ENCODE data around the gene VPS13D.

Gene VPS13D

GRCh38 chr1:12488666-12489354 lies 259.0 kb downstream of the VPS13D start:
- peaks cover 39% of the 10 kb centered on the region for H3K9me3 ChIP-seq (ENCODE audit: control insufficient read depth, insufficient read depth, low read length)

GRCh38 chr1:12490532-12491142 lies 260.8 kb downstream of the VPS13D start:
- H3K4me1 ChIP-seq (ENCODE audit: insufficient read depth, low read length), result no peaks in the 10 kb centered on the region
- H3K9me3 ChIP-seq (ENCODE audit: control insufficient read depth, insufficient read depth, low read length), result peaks cover 39% of the 10 kb centered on the region
- H3K36me3 ChIP-seq (ENCODE audit: insufficient read depth, low read length), result peaks cover 9% of the 10 kb centered on the region

More at GRCh38 chr1:12488666-12489354, 259.0 kb downstream of the VPS13D start:
- H3K36me3 ChIP-seq (ENCODE audit: insufficient read depth, low read length), result peaks cover 9% of the 10 kb centered on the region
- no peaks in the 10 kb centered on the region for H3K4me1 ChIP-seq (ENCODE audit: insufficient read depth, low read length)
- H3K9ac ChIP-seq (ENCODE audit: low read depth, low read length), result no peak overlapping the region

GRCh38 chr1:12491656-12492055 lies 261.8 kb downstream of the VPS13D start:
- peaks cover 9% of the 10 kb centered on the region for H3K36me3 ChIP-seq (ENCODE audit: insufficient read depth, low read length)
- H3K9me3 ChIP-seq (ENCODE audit: control insufficient read depth, insufficient read depth, low read length), result peaks cover 39% of the 10 kb centered on the region
- H3K4me1 ChIP-seq (ENCODE audit: insufficient read depth, low read length), result no peaks in the 10 kb centered on the region
- H3K9ac ChIP-seq (ENCODE audit: low read depth, low read length), result no peak overlapping the region

More at GRCh38 chr1:12490532-12491142, 260.8 kb downstream of the VPS13D start:
- H3K9ac ChIP-seq (ENCODE audit: low read depth, low read length), result no peak overlapping the region

- Histone ChIP-seq H3K4me1 (ENCODE audit: insufficient read depth, low read length) (no peaks in the 10 kb centered on the region), H3K36me3 (ENCODE audit: insufficient read depth, low read length) (peaks cover 13% of the 10 kb centered on the region), H3K9me3 (ENCODE audit: control insufficient read depth, insufficient read depth, low read length) (peaks cover 13% of the 10 kb centered on the region), H3K9ac (ENCODE audit: low read depth, low read length) (no peak overlapping the region)
These were observed 265.9 kb downstream of the VPS13D start for GRCh38 chr1:12495725-12496124.

GRCh38 chr1:12496154-12496961 lies 266.5 kb downstream of the VPS13D start:
- Histone ChIP-seq H3K4me1 (ENCODE audit: insufficient read depth, low read length) (no peaks in the 10 kb centered on the region), H3K36me3 (ENCODE audit: insufficient read depth, low read length) (peaks cover 9% of the 10 kb centered on the region), H3K9ac (ENCODE audit: low read depth, low read length) (no peak overlapping the region), H3K9me3 (ENCODE audit: control insufficient read depth, insufficient read depth, low read length) (peaks cover 6% of the 10 kb centered on the region)

- Histone ChIP-seq H3K9me3 (ENCODE audit: control insufficient read depth, insufficient read depth, low read length) (no peaks in the 10 kb centered on the region), H3K4me1 (ENCODE audit: insufficient read depth, low read length) (no peaks in the 10 kb centered on the region), H3K9ac (ENCODE audit: low read depth, low read length) (no peak overlapping the region), H3K36me3 (ENCODE audit: insufficient read depth, low read length) (0 out of 2 replicates have a peak, but pooled peaks cover 4% of the 10 kb centered on the region)
These were observed 269.9 kb downstream of the VPS13D start for GRCh38 chr1:12499539-12500240.

- Histone ChIP-seq H3K9ac (ENCODE audit: low read depth, low read length) (no peak overlapping the region), H3K9me3 (ENCODE audit: control insufficient read depth, insufficient read depth, low read length) (no peaks in the 10 kb centered on the region), H3K36me3 (ENCODE audit: insufficient read depth, low read length) (0 out of 2 replicates have a peak, but pooled peaks cover 4% of the 10 kb centered on the region), H3K4me1 (ENCODE audit: insufficient read depth, low read length) (no peaks in the 10 kb centered on the region)
These were observed 271.8 kb downstream of the VPS13D start for GRCh38 chr1:12501661-12502060.

GRCh38 chr1:12502336-12503109 lies 272.7 kb downstream of the VPS13D start:
- H3K9ac ChIP-seq (ENCODE audit: low read depth, low read length), result no peak overlapping the region
- no peaks in the 10 kb centered on the region for H3K9me3 ChIP-seq (ENCODE audit: control insufficient read depth, insufficient read depth, low read length)
- no peaks in the 10 kb centered on the region for H3K4me1 ChIP-seq (ENCODE audit: insufficient read depth, low read length)
- no peaks in the 10 kb centered on the region for H3K36me3 ChIP-seq (ENCODE audit: insufficient read depth, low read length)

GRCh38 chr1:12503709-12504108 lies 273.9 kb downstream of the VPS13D start:
- Histone ChIP-seq H3K9ac (ENCODE audit: low read depth, low read length) (no peak overlapping the region), H3K9me3 (ENCODE audit: control insufficient read depth, insufficient read depth, low read length) (no peaks in the 10 kb centered on the region), H3K4me1 (ENCODE audit: insufficient read depth, low read length) (no peaks in the 10 kb centered on the region), H3K36me3 (ENCODE audit: insufficient read depth, low read length) (no peaks in the 10 kb centered on the region)

- Histone ChIP-seq H3K36me3 (ENCODE audit: insufficient read depth, low read length) (no peaks in the 10 kb centered on the region), H3K9ac (ENCODE audit: low read depth, low read length) (no peak overlapping the region), H3K9me3 (ENCODE audit: control insufficient read depth, insufficient read depth, low read length) (no peaks in the 10 kb centered on the region), H3K4me1 (ENCODE audit: insufficient read depth, low read length) (peaks cover 3% of the 10 kb centered on the region; the same call in 1 of the 2 replicates)
These were observed 274.8 kb downstream of the VPS13D start for GRCh38 chr1:12504601-12505000.

GRCh38 chr1:12505231-12505630 lies 275.4 kb downstream of the VPS13D start:
- no peaks in the 10 kb centered on the region for H3K9me3 ChIP-seq (ENCODE audit: control insufficient read depth, insufficient read depth, low read length)
- H3K9ac ChIP-seq (ENCODE audit: low read depth, low read length), result no peak overlapping the region
- no peaks in the 10 kb centered on the region for H3K36me3 ChIP-seq (ENCODE audit: insufficient read depth, low read length)
- H3K4me1 ChIP-seq (ENCODE audit: insufficient read depth, low read length), result peaks cover 9% of the 10 kb centered on the region; the same call in 1 of the 2 replicates

GRCh38 chr1:12505639-12506280 lies 275.9 kb downstream of the VPS13D start:
- peaks cover 15% of the 10 kb centered on the region; the same call in 1 of the 2 replicates for H3K4me1 ChIP-seq (ENCODE audit: insufficient read depth, low read length)
- no peak overlapping the region for H3K9ac ChIP-seq (ENCODE audit: low read depth, low read length)
- no peaks in the 10 kb centered on the region for H3K9me3 ChIP-seq (ENCODE audit: control insufficient read depth, insufficient read depth, low read length)
- H3K36me3 ChIP-seq (ENCODE audit: insufficient read depth, low read length), result no peaks in the 10 kb centered on the region
